B cell (primary cell): Measurements from ENCODE around the gene RABL6. TPM values are rescaled to one million over a fixed set of nuclear protein-coding genes. Genes with fewer than 3 reads are reported as not detected.

Source experiments
- ATAC-seq: fragments of 200-7000 bp; cut with Tn5 transposase; one replicate; pipeline ENCODE4 v1.10.0; 2021; ENCODE audit warnings: low read depth, mild to moderate bottlenecking, moderate number of reproducible peaks, moderate library complexity
- CTCF ChIA-PET: fragments of 350-600 bp; sonication (Branson Sonifier 250); formaldehyde crosslinking; loops from one replicate; lab custom pipeline; 2021; ENCODE audit warnings: antibody characterized with exemption, inconsistent platforms; lab: Charles Lee
- POLR2A ChIA-PET: fragments of 350-600 bp; sonication (Branson Sonifier 250); formaldehyde crosslinking; loops from one replicate; lab custom pipeline; 2021; ENCODE audit warnings: antibody characterized with exemption; lab: Charles Lee
- DNase-seq: peaks from one replicate; pipeline ENCODE4 v3.0.0; 2013
- H2AFZ ChIP-seq: 2 replicates; pipeline ENCODE4 v1.6.1; 2012; ENCODE audit warnings: mild to moderate bottlenecking, low read depth, low read length; ENCODE audit not compliant: insufficient read depth, poor library complexity, severe bottlenecking
- H3K27ac ChIP-seq, 2 donors: 1 replicate in 1 of 2; 2 replicates in 1 of 2; pipeline ENCODE4 v1.5.1; 2012 to 2013; ENCODE audit warnings: low read length in 2 of 2, mild to moderate bottlenecking in 2 of 2, moderate library complexity in 1 of 2
- H3K27me3 ChIP-seq, 4 experiments: fragments of 200-600 bp in 1 of 4; sonication (generic) in 1 of 4; replicated peaks in 1 of 4; 1 replicate in 2 of 4; 2 replicates in 2 of 4; pipeline versions ENCODE4 v1.6.1 to v1.7.0; 2013 to 2016; ENCODE audit warnings: low read length in 3 of 4, mild to moderate bottlenecking in 2 of 4, mixed read lengths in 1 of 4, moderate library complexity in 1 of 4; ENCODE audit not compliant: insufficient read depth in 4 of 4, control insufficient read depth in 3 of 4; ENCODE audit errors: control extremely low read depth in 1 of 4
- H3K36me3 ChIP-seq, 2 experiments: replicated peaks in 1 of 2; 1 replicate in 1 of 2; 2 replicates in 1 of 2; pipeline versions ENCODE4 v1.6.1 to v1.7.1; 2013; ENCODE audit warnings: low read length in 1 of 2; ENCODE audit not compliant: insufficient read depth in 2 of 2, control insufficient read depth in 1 of 2; ENCODE audit errors: control extremely low read depth in 1 of 2, extremely low read depth in 1 of 2
- H3K4me1 ChIP-seq, 2 donors: fragments of 200-600 bp in 1 of 2; sonication (generic) in 1 of 2; 1 replicate in 1 of 2; 2 replicates in 1 of 2; pipeline versions ENCODE4 v1.5.1 to v1.6.1; 2013 to 2017; ENCODE audit warnings: low read length in 2 of 2; ENCODE audit not compliant: control insufficient read depth in 2 of 2, insufficient read depth in 2 of 2
- H3K4me2 ChIP-seq: replicated peaks from 2 replicates; pipeline ENCODE3; 2012; ENCODE audit warnings: mild to moderate bottlenecking, low read depth, low read length; ENCODE audit not compliant: poor library complexity, severe bottlenecking
- H3K4me3 ChIP-seq, 5 experiments: fragments of 200-600 bp in 1 of 5; sonication (generic) in 1 of 5; 1 replicate in 3 of 5; 2 replicates in 2 of 5; pipeline versions ENCODE4 v1.5.1 to v1.7.0; 2011 to 2016; ENCODE audit warnings: low read length in 4 of 5, mild to moderate bottlenecking in 4 of 5, low read depth in 2 of 5, control low read depth in 1 of 5, moderate library complexity in 1 of 5; ENCODE audit not compliant: insufficient read depth in 1 of 5; ENCODE audit errors: control extremely low read depth in 1 of 5, extremely low read depth in 1 of 5
- H3K79me2 ChIP-seq: fragments of 200-600 bp; sonication (generic); one replicate; pipeline ENCODE4 v1.6.0; 2016; ENCODE audit warnings: low read length; ENCODE audit not compliant: control insufficient read depth, insufficient read depth
- H3K9ac ChIP-seq: fragments of 200-600 bp; sonication (generic); 2 replicates; pipeline ENCODE4 v1.6.1; 2017; ENCODE audit warnings: mild to moderate bottlenecking, low read length, moderate library complexity
- H3K9me3 ChIP-seq, 3 donors: one replicate each; pipeline versions ENCODE4 v1.6.1 to v1.7.1; 2013; ENCODE audit warnings: low read length in 2 of 3; ENCODE audit not compliant: control insufficient read depth in 2 of 3, insufficient read depth in 1 of 3; ENCODE audit errors: control extremely low read depth in 1 of 3
- H4K20me1 ChIP-seq: 2 replicates; pipeline ENCODE4 v1.6.0; 2012; ENCODE audit warnings: mild to moderate bottlenecking, low read length; ENCODE audit not compliant: insufficient read depth, control insufficient read depth, poor library complexity, severe bottlenecking
- H3K27ac Mint-ChIP-seq: one replicate; pipeline ENCODE4 v1.8.0; 2021; ENCODE audit warnings: mixed read lengths
- H3K27me3 Mint-ChIP-seq: one replicate; pipeline ENCODE4 v1.8.0; 2021; ENCODE audit warnings: mixed read lengths
- H3K4me1 Mint-ChIP-seq: one replicate; pipeline ENCODE4 v1.8.0; 2021; ENCODE audit warnings: mixed read lengths
- H3K4me3 Mint-ChIP-seq: one replicate; pipeline ENCODE4 v1.8.0; 2021; ENCODE audit warnings: mixed read lengths
- H3K9me3 Mint-ChIP-seq: one replicate; pipeline ENCODE4 v1.8.0; 2022; ENCODE audit warnings: mixed read lengths; ENCODE audit not compliant: insufficient read depth
- EZH2 ChIP-seq: IDR thresholded peaks from 2 replicates; pipeline ENCODE4 v1.6.1; 2012; ENCODE audit warnings: borderline replicate concordance, low read depth, mild to moderate bottlenecking, moderate library complexity, low read length; ENCODE audit not compliant: insufficient read depth, poor library complexity, severe bottlenecking
- WGBS: methylation state at CpG from one replicate; pipeline ENCODE4 v1.1.5; 2013; ENCODE audit warnings: missing lambda C conversion rate; ENCODE audit not compliant: insufficient coverage; 5-methylcytosine and 5-hydroxymethylcytosine counted together
- intact Hi-C: fragments of 100-400 bp; cut with micrococcal nuclease; formaldehyde crosslinking; loops from one replicate; pipeline ENCODE4 v1.10.0; 2022
- polyA plus RNA-seq: library from polyadenylated mRNA; depleted of rRNA; stranded (reverse); fragments of >200 nt; gene quantifications from 2 replicates; pipeline ENCODE4 v1.2.3, GENCODE V29; 2012
- total RNA-seq, 2 donors: library from RNA; stranded (reverse); fragments of 120-200 nt in 1 of 2; gene quantifications; 1 replicate in 1 of 2; 2 replicates in 1 of 2; pipeline versions ENCODE4 v1.2.3 to v1.2.4, GENCODE V29; 2013 to 2022
- TF ChIP-seq, protein P1 (sequence below): fragments of 200-600 bp; IDR thresholded peaks from one replicate; pipeline ENCODE4 v1.8.0; 2022; ENCODE audit warnings: antibody characterized with exemption, mild to moderate bottlenecking

RABL6 gene
- total and polyA plus RNA-seq, 2 donors (not counting 1 experiment from before 2014, with no cell fraction given) = 33.6 to 70.5 TPM

- Histone ChIP-seq H3K9me3 (no peaks in the 10 kb centered on the region), H3K27me3 (no peaks in the 10 kb centered on the region), H3K4me2 (no peak overlapping the region), H3K27ac (no peak overlapping the region), H3K36me3 (no peaks in the 10 kb centered on the region), H3K4me3 (no peak overlapping the region), H4K20me1 (no peaks in the 10 kb centered on the region), H3K4me1 (peaks cover 3 to 6% of the 10 kb centered on the region in 2 donors), H2AFZ (no peak overlapping the region), H3K79me2 (no peaks in the 10 kb centered on the region), H3K9ac (no peak overlapping the region)
- CTCF ChIA-PET = interaction anchor here (0.9 to 10.5 kb wide), 6 partner anchors 10 to 262 kb away, joined by 3 to 106 read pairs (median 5); partner anchors contain the start of gene LCN8
- Mint-ChIP-seq H3K4me3 (no peak overlapping the region), H3K9me3 (no peaks in the 10 kb centered on the region), H3K27ac (no peak overlapping the region), H3K4me1 (peaks cover 8% of the 10 kb centered on the region), H3K27me3 (peaks cover under 1% of the 10 kb centered on the region)
- intact Hi-C loops = no loop called here
- WGBS = no CpG with 5 or more reads among the region's 9 CpGs
- no peak for TF ChIP-seq EZH2
- TF ChIP-seq, protein P1, sequence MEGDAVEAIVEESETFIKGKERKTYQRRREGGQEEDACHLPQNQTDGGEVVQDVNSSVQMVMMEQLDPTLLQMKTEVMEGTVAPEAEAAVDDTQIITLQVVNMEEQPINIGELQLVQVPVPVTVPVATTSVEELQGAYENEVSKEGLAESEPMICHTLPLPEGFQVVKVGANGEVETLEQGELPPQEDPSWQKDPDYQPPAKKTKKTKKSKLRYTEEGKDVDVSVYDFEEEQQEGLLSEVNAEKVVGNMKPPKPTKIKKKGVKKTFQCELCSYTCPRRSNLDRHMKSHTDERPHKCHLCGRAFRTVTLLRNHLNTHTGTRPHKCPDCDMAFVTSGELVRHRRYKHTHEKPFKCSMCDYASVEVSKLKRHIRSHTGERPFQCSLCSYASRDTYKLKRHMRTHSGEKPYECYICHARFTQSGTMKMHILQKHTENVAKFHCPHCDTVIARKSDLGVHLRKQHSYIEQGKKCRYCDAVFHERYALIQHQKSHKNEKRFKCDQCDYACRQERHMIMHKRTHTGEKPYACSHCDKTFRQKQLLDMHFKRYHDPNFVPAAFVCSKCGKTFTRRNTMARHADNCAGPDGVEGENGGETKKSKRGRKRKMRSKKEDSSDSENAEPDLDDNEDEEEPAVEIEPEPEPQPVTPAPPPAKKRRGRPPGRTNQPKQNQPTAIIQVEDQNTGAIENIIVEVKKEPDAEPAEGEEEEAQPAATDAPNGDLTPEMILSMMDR = peak; percentile 71
- POLR2A ChIA-PET = no interaction called here
- peak; percentile 61 for DNase-seq
- no peak for ATAC-seq
Observed at GRCh38 chr9:136784249-136784996, 23.3 kb upstream of the RABL6 start.

GRCh38 chr9:136784997-136785361 is 22.8 kb upstream of the RABL6 start:
- Histone ChIP-seq H3K36me3 (no peaks in the 10 kb centered on the region), H3K9me3 (no peaks in the 10 kb centered on the region), H2AFZ (no peak overlapping the region), H3K9ac (no peak overlapping the region), H3K27me3 (no peaks in the 10 kb centered on the region), H3K4me3 (no peak overlapping the region), H3K4me2 (no peak overlapping the region), H3K4me1 (peaks cover 3 to 6% of the 10 kb centered on the region in 2 donors), H4K20me1 (no peaks in the 10 kb centered on the region), H3K79me2 (no peaks in the 10 kb centered on the region), H3K27ac (no peak overlapping the region)
- no peak overlapping the region for H3K4me3 Mint-ChIP-seq
- H3K27me3 Mint-ChIP-seq = no peaks in the 10 kb centered on the region
- H3K9me3 Mint-ChIP-seq = no peaks in the 10 kb centered on the region
- H3K4me1 Mint-ChIP-seq = peaks cover 8% of the 10 kb centered on the region
- intact Hi-C loops = no loop called here
- ChIA-PET CTCF (interaction anchor here (1.2 to 10.5 kb wide), 6 partner anchors 10 to 262 kb away, joined by 4 to 106 read pairs (median 6); partner anchors contain the start of gene AJM1), POLR2A (no interaction called here)
- ATAC-seq (no peak), DNase-seq (no peak)
- H3K27ac Mint-ChIP-seq = no peak overlapping the region
- WGBS = 93% methylated on average over 3 of the region's 6 CpGs
- TF ChIP-seq, protein P1 = no peak
- TF ChIP-seq EZH2 = no peak
